GM10847 (cell line): ENCODE measurements around the gene SBNO2.

Source experiments
- POLR2A ChIP-seq: IDR thresholded peaks from 2 replicates; pipeline ENCODE4 v1.6.1; 2011; ENCODE audit not compliant: insufficient read length; ENCODE audit errors: extremely low read depth

SBNO2 gene

DNA sequence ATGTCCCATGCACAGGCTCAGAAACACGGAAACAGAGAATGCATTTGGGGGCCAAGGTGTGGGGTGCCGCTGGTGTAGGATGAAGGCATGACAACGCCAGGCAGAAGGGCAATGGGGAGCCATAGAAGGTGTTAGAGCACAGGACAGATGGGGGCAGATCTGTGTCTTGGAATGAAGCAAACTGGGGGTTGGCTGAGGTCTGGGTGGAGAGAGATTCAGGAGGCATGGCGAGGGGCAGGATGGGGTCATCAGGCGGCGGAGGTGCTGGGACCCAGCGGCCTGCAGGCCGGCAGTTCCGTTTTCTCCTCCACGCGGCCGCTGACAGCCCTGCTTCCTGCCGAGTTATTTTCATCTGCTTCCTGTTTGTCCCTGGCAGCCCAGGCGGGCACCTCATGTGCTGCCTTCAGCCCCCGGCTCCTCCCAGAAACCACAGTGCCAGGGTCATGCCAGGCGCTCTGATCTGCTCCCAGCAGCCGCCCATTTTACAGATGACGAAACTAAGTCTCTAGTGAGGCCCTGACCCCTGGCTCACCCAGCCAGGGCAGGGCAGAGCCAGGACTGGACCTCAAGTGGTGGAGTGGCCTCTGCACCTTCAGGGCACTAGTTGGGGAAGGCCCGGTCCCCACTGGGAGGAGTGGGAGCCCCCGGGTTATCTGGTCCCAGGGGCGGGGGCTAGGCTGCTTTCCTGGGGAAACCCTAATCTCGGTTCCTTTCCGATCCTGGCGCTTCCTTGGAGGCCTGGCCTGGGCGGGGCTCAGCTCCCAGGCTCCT, 104.9 kb downstream of the SBNO2 start:
- no peak for TF ChIP-seq POLR2A

DNA sequence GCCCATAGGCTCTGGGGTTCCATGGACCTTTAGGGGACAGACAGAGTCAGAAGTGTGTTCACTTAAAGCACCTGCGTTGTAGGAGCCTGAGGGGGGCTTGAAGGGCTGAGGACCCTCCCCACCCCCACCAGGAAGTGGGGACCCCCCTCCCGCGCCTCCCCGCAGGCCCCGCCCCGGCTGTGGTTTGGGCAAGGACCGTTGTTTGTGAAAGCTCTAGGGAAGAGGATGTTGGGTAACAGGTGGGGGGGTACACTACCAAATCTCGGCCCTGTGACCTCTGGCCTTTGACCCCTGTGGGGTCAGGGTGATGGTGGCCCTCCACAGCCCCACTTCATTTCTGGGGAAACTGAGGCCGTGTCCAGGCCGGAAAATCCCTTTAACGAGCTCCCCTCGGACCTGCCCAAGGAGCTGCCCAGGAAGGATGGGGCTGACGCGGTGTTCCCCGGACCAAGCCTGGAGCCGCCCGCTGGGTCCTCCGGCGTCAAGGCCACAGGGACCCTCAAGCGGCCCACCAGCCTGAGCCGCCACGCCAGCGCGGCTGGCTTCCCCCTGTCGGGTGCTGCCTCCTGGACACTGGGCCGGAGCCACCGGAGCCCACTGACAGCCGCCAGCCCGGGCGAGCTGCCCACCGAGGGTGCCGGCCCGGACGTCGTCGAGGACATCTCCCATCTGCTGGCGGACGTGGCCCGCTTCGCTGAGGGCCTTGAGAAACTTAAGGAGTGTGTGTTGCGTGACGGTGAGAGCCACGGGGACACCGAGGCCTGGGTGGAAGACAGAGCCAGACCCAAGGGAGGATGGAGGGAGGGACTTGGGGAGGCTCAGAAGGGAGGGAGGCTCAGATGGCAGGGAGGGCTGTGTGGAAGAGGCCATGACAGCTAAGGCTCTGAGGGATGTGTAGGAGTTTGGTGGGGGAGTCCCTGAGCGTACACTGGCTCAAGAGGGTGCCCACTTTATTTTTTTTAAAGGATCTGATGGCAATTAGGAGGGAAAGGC, 105.8 kb downstream of the SBNO2 start:
- no peak for TF ChIP-seq POLR2A

DNA sequence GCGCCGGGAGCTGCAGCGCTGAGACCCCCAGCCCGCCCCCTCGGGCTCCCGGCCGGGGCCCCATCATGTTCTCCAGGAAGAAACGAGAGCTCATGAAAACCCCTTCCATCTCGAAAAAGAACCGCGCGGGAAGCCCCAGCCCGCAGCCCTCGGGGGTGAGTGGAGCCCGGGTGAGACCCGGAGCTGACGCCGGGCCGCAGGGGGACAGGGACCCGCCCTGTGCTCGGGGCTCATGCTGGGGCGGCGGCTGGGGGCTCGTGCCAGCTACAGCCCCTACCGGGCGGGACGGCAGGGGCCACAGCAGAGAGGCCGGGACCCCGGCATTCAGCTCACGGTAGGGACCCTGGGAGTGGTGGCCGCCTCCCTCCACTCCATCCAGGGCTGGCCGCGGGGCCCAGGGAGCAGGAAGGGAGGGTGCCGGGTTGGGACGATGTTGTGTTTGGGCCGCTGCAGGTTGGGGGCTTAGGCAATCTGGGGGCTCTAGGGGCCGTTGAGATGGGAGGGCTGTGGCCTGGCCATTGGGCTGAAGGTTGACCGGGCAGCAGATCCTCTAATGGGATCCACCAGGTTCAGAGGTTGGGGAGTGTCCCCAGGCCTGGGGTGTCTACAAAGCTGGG, 106.6 kb downstream of the SBNO2 start:
- peak; percentile 4 for TF ChIP-seq POLR2A

DNA sequence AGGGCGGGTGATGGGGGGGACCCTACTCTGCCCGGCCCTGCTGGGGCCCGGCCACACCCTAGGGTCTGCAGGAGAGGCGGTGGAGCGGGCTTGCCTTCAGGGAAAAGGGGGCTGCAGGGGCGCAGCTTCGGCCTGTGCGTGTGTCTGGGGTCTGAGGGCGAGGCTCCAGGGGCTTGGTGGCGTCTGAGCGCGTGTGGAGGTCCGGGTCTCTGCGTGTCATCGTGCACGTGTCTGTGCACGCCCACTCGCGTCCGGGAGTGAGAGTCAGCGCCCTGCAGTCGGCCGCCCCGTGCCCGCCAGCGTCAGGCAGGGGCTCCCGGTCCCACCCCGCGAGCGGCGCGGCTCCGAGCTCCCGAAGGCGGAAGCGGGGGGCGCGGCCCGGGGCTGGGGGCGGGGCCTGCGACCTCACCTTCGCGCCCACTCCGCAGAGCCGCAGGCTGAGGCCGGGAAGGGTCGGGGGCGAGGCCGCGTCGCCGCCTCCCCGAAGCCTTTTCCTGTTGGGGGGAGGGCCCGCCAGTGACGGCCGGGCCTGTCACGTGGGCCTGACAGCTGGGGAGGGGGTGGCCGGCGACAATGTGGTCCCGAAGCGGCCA, 107.2 kb downstream of the SBNO2 start, which contains the start of gene ARHGAP45:
ARHGAP45 (plus strand) TSS at position 420 of the 593 bp plus-strand sequence. CDS start 239 bp downstream, outside the sequence.
- peak; percentile 36 for TF ChIP-seq POLR2A

DNA sequence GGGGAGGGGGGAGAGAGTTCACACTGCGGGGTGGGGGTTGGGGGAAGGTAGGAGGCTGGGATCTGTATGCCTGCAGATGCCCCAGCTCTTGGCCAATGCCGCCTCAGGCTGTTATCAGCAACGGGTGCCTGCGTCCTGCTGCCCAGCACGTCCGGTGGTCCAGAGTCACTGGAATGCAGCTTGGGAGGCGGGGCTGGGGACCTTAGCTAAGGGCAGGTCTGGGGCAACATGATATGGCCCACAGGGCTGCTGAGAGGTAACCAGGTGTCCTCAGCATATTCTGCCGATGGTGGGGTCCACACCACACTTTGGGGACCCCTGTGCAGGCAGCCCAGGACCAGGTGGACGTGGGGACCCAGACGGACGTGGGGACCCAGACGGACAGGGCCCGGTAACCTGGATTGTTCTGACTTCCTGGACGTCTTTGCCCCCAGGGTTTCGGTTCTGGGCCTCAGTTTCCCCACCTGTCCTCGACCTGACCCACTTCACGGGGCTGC, 107.8 kb downstream of the SBNO2 start:
- TF ChIP-seq POLR2A: no peak

DNA sequence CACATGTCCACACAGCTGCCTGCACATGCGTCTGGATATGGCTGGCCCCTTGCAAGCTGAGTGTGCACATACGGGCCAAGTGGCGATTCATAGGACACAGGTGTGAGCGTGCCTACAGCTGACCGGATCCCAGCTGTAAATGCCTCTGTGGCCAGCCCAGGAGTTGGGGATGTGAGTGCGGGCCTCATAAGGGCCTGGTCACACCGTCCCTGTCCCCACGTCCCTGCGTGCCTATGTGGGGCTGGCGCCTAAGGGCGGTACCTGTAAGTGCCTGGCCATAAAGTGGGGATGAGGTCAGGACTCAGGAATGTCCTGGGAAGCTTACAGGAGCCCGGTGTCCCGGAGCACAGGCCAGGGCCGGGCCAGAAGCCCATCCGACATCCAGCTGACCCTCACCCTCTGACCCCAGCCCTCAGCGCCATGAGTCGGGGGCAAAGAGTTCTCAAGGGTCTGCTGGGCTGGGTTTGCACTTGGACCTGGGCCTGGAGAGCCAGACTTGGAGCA, 108.4 kb downstream of the SBNO2 start:
- TF ChIP-seq POLR2A: no peak

DNA sequence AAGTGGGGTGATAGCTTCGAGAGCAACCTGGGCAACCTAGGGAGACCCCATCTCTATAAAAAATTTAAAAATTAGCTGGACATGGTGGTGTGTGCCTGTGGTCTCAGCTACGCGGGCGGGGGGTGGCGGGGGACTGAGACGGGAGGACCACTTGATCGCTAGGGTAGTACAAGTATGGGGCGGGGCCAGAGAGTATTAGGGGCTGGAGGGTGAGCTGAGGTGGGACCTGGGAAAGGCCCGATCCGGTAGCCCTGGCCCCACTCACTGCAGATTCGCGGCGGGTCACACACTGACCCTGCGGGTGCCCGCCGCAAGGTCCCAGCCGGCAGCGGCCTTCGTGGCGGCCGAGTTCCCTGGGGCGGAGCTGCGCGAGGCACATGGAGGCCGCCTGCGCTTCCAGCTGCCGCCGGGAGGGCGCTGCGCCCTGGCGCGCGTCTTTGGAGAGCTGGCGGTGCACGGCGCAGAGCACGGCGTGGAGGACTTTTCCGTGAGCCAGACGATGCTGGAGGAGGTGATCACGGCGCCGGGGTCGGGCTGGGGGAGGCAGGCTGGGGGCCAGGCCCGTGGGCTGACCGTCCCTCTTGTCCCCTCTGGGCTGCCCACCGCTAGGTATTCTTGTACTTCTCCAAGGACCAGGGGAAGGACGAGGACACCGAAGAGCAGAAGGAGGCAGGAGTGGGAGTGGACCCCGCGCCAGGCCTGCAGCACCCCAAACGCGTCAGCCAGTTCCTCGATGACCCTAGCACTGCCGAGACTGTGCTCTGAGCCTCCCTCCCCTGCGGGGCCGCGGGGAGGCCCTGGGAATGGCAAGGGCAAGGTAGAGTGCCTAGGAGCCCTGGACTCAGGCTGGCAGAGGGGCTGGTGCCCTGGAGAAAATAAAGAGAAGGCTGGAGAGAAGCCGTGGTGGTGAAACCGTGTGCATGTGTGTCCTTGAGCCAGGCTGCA, 109.1 kb downstream of the SBNO2 start:
- no peak for TF ChIP-seq POLR2A

DNA sequence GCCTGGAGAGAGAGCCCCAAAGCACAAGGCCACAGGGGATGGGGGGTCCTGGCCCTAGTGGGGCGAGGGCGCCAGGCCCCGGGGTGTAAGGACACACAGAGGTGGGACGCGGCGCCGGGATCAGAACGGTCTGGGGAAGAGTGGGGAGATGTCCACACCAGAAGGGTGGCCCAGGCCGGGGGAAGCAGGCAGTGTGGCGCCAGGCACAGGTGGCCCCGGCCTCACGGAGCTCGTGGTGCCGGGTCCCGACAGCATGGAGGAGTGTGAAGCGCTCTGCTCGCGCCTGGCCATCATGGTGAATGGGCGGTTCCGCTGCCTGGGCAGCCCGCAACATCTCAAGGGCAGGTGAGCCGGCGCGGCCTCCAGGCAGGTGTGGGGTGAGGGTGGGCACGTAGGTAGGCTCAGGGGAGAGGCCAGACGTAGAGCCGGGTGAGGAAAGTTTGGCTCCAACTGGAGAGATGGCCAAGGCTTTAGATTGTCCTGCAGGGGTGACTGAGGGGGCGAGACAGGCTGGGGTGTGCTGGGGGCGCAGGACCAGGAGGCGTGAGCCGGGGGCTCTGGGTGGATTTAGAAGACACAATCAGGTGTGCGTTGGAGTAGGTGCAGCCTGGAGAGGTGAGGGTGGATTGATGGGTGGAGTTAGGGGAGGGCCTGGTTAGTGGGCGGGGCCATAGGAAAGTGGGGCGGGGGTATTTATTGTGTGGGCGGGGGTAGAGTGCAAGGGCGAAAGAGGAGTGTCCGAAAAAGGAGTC, 110.0 kb downstream of the SBNO2 start:
- TF ChIP-seq POLR2A: no peak

DNA sequence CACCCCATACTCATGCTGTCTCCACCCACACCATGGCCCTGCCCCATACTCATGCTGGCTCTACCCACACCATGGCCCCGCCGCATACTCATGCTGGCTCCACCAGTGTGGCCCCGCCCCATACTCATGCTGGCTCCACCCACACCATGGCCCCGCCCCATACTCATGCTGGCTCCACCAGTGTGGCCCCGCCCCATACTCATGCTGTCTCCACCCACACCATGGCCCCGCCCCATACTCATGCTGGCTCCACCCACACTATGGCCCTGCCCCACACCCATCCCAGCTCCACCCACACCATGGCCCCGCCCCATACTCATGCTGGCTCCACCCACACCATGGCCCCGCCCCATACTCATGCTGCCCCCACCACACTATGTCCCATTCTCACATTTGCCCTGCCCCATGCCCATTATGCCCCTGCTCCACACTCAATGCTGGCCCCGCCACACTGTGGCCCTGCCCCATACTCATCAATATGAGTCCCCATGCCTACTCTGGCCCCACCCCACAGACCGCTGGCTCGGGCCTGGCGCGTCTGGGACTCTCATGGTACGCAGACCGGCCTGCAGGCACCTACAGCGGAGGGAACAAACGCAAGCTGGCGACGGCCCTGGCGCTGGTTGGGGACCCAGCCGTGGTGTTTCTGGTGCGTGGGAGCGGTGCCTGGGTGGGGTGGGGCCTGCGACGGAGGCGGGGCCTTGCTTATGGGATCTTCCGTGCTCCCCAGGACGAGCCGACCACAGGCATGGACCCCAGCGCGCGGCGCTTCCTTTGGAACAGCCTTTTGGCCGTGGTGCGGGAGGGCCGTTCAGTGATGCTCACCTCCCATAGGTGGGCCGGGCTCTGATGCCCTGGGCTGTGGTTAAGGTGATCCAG, 110.8 kb downstream of the SBNO2 start:
- no peak for TF ChIP-seq POLR2A

DNA sequence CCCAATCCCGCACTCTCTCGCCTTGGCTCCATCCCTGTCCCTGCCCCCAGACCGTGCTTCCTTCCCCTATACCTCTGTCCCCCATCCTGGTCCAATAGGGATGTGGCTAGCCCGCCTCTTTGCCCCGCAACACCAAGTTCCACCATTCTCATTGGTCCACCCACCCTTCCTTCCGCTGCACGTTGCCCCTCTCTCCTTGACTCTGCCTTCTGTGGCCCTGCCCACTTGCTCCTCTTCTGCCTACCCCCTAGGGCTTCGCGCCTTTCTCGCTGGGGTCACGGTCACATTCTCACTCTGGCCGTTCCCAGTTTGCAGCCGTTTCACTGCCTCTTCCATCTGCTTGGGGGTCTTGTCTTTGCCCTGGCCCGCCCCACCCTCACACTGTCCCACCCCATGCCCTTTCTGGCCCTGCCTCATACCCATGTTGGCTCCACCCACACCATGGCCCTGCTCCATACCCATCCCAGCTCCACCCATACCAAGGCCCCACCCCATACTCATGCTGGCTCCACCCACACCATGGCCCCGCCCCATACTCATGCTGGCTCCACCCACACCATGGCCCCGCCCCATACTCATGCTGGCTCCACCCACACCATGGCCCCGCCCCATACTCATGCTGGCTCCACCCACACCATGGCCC, 111.6 kb downstream of the SBNO2 start:
- TF ChIP-seq POLR2A: no peak

DNA sequence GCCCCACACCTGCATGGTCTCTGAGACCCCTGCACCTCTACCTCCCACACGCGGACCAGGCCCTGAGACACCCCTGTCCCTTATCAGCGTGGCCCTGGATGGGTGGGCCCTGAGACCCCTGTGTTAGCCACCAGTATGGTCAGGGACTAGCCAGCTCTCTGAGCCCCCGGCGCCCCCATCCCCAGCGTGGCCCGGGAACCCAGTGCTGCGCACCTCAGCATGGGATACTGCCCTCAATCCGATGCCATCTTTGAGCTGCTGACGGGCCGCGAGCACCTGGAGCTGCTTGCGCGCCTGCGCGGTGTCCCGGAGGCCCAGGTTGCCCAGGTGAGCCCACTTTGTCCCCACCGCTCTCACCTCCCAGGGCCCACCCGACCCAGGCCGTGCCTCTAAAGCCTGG, 112.1 kb downstream of the SBNO2 start:
- no peak for TF ChIP-seq POLR2A
